ENCODE measurements around the gene TMEM266.
A peak's percentile ranks its signal among the peaks of the same experiment; 100 is the strongest.

Gene TMEM266

GRCh38 chr15:76065793-76066192, 6.0 kb downstream of the TMEM266 start:
- no peak for DNase-seq (ENCODE audit: low read depth, low spot score)

- DNase-seq (ENCODE audit: low read depth, low spot score), result no peak
Observed at GRCh38 chr15:76070192-76070591, 10.4 kb downstream of the TMEM266 start.

- DNase-seq (ENCODE audit: low read depth, low spot score), result no peak
Observed at GRCh38 chr15:76070921-76071635, 11.3 kb downstream of the TMEM266 start.

DNA sequence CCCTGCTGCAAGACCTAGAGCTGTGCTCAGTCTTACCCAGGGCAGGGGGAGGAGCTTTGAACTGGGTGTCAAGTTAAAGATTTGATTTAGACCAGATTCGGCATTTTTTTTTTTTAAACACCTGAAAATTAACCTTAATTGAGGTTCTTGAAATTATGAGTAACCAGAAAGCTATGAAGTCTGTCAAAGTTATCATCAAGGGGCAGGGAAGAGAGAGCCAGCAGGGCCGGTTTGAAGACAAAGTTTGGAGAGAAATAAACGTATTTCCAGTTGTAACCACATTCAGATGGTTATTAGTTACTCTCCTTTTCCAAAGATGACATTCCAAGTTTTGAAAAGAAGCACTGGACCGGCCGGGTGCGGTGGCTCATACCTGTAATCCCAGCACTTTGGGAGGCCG, 12.0 kb downstream of the TMEM266 start:
- DNase-seq (ENCODE audit: low read depth, low spot score), result no peak

DNA sequence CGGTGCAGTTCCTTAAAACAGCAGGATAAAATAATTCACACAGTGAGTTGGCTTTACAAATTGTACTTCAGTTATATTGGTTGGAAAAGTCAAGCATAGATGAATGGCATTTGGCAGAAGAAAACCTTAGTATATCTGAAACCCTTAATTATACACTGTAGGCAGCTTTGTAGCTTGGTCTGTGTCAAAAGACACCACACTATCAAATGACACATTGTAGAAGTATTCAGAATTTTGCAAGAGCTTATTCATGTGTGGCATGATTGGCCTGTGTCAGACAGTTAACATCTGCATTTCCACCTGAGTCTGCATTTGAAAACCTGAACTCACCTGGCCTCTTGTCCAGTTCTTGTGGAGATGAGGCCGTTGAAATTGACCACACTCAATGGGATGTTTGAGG, 13.8 kb downstream of the TMEM266 start:
- no peak for DNase-seq (ENCODE audit: low read depth, low spot score)

GRCh38 chr15:76075046-76075445, 15.3 kb downstream of the TMEM266 start:
- DNase-seq (ENCODE audit: low read depth, low spot score), result no peak

GRCh38 chr15:76078285-76078877, 18.6 kb downstream of the TMEM266 start:
- no peak for DNase-seq (ENCODE audit: low read depth, low spot score)

GRCh38 chr15:76084256-76084655, 24.5 kb downstream of the TMEM266 start:
- DNase-seq (ENCODE audit: low read depth, low spot score), result no peak

DNA sequence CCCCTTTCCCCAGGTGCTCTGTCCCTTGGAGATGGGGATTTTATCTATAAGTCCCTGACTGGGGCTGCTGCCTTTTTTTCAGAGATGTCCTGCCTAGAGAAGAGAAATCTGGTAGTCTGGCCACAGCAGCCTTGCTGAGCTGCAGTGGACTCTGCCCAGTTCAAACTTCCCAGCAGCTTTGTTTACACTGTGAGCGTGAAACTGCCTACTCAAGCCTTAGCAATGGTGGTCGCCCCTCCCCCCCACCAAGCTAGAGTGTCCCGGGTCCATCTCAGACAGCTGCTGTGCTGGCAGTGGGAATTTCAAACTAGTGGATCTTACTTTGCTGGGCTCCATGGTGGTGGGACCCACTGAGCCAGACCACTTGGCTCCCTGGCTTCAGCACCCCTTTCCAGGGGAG, 38.9 kb downstream of the TMEM266 start:
- DNase-seq (ENCODE audit: low read depth, low spot score), result no peak

DNA sequence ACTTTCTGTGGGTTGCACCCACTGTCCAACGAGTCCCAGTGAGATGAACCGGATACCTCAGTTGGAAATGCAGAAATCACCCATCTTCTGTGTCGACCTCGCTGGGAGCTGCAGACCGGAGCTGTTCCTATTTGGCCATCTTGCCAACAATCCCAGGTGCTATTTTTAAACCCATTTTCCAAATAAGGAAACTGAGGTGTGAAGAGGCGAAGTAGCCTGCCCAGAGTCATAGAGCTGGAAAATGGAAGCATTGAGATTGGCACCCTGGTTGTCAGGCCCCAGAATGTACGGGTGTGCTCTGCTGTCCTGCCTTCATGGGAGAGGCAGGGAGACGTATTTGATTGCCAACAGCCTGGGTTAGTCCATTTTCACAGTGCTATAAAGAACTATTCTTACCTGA, 39.6 kb downstream of the TMEM266 start:
- no peak for DNase-seq (ENCODE audit: low read depth, low spot score)

- DNase-seq (ENCODE audit: low read depth, low spot score), result no peak
Observed at GRCh38 chr15:76100361-76100760, 40.6 kb downstream of the TMEM266 start.

- no peak for DNase-seq (ENCODE audit: low read depth, low spot score)
Observed at GRCh38 chr15:76101655-76102054, 41.9 kb downstream of the TMEM266 start.

- DNase-seq (ENCODE audit: low read depth, low spot score), result no peak
Observed at GRCh38 chr15:76105391-76105790, 45.6 kb downstream of the TMEM266 start.

DNA sequence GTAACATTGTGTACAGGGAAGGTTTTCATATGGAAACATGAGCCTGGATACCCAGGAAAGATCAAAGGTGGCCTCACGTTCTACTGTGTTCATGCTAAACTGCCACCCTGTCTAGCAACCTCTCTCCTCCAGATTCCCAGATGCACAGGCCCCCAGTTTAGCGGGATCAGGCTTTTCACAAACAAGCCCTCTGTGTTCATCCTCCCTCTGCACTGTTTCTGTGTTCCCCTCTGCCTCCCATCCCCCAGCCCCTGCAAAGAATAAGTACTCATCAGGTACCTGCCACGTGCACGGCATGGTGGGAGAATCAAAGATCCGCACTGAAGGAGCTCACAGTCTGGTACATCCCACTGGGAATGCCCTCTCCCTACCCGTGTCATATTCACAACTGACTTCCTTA, 46.1 kb downstream of the TMEM266 start:
- no peak for DNase-seq (ENCODE audit: low read depth, low spot score)

GRCh38 chr15:76107169-76107568, 47.4 kb downstream of the TMEM266 start:
- DNase-seq (ENCODE audit: low read depth, low spot score), result no peak

DNA sequence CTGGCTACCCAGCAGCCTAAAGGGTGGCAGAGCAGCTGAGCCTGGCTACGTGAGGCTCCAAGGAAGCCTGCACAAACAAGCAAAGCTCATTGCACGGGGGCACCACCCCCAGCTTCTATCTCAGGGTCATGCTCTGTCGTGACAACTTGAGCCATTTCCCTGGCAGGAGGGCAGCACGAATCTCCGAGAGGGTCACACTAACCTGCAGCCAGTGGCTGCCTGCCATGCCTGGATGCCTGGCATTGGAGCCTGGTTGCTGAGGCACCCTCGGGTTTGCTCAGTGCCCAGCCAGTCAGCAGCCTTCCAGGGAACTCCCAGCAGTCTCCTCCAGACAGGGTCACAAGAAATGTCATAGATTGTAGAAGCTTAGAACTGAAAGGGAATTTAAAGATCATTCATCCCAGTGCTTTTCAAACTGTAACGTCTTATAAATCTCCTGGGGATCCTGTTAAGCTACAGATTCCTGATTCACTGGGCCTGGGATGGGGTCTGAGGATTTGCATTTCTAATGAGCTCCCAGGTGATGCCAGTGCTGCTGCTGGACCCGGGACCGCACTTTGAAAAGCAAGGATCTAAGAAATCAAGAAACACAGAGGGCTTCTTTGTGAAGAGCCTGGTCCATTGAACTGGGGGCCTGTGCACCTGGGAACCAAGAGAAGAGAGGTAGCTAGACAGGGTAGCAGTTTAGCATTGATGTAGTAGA, 48.4 kb downstream of the TMEM266 start:
- no peak for DNase-seq (ENCODE audit: low read depth, low spot score)

GRCh38 chr15:76109046-76109445, 49.3 kb downstream of the TMEM266 start:
- DNase-seq (ENCODE audit: low read depth, low spot score), result no peak

DNA sequence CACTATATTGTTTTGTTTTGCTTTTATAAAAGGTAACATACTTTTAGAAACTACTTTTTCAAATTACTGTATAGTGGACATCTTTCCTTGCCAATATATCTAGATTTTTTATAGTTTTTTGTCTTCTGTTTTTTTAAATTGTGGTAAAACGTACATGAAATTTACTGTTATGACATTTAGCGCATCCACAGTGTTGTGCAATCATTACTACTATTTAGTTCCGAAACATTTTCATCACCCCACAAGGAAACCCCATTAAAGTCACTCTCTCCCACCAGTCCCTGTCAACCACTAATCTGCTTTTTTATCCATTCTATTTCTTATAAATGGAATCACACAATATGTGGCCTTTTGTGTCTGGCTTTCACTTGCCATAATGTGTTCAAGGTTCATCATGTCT, 54.8 kb downstream of the TMEM266 start:
- no peak for DNase-seq (ENCODE audit: low read depth, low spot score)

DNA sequence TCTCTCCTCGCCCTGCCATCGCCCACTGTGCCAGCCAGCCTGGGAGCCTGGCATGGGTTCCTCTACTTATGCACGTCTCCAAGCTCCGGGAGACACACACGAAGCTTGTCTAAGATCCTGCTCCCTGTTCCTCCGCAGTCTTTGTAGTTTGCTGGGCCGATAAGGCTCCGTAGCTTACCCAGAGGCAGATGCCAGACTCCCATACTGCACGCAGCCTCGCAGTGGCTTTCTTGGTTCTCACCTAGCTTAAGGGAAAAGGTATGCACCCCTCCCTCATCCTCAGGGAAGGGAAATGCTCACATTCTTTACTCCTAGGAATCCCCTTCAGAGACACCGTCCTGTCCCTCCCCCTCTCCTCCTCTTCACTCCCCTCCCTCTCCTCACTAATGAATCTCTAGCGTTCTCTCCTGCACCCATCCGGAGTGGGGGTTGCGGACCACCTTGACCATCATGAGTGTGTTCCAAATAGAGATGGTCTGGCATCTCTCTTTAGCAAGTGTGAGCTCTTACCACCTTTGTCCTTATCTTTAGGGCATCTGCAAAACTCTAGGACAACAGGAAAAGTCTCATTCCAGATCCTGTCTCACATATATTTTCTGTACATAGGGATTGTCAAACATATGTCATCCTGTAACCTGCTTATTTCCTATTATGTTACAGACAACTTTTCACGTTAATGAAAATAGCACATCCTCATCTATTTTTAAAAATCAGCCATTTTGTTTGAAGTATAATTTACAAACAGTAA, 56.5 kb downstream of the TMEM266 start:
- DNase-seq (ENCODE audit: low read depth, low spot score), result peak; percentile 77

DNA sequence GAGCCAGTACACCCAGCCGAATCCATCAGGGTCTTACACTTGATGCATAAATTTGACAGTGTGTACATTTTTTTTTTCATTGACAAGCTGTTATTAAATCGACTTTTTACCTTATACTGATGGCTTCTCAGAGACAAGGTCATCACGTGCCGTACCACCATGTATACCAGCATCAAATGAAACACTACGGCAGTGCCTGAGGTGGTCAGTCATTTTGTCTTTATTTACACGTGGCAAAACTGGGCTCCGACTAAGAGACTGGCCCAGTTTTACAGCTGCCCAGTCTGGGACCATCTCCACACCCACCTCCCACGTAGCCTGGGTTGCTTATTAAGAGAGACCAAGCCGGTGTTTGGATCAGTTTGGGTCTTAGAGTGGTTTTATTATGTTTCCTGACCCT, 57.4 kb downstream of the TMEM266 start:
- no peak for DNase-seq (ENCODE audit: low read depth, low spot score)

DNA sequence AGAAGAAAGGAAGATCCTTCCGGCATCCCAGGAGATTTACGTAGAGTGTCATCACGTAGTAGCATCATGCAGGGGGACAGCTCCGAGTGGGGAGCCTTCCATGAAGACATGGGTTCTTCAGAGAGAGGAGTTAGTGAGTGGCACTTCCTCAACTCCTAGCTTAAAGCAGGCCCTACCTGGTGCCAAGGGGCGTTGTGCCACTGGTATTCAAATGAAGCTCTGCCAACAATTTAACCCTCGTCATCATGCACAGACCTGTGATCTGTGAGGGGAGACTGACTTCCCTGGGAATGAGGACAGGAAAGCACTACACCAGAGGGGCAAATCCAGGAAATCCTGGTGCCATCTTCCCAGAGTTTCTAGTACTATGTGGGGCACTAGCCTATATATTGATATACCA, 59.0 kb downstream of the TMEM266 start:
- DNase-seq (ENCODE audit: low read depth, low spot score), result no peak

- DNase-seq (ENCODE audit: low read depth, low spot score), result no peak
Observed at GRCh38 chr15:76123031-76123430, 63.2 kb downstream of the TMEM266 start.

Data from iPS DF 19.7 (cell line).